HG02884 (cell line): ENCODE measurements around the gene FAF2.
A peak's percentile ranks its signal among the peaks of the same experiment; 100 is the strongest.
"Not testable (repeated sequence)": the region's sequence is repeated elsewhere in the genome, so short reads cannot be mapped to it uniquely, and the experiment has no call there.

Source experiments
- ATAC-seq: cut with Tn5 transposase; IDR thresholded peaks from one replicate; pipeline ENCODE4 v1.9.1; 2021; ENCODE audit warnings: mild to moderate bottlenecking, moderate library complexity; ENCODE audit not compliant: unreplicated experiment

Gene FAF2

GRCh38 chr5:176416965-176417364, 31.2 kb upstream of the FAF2 start:
- ATAC-seq = no peak

DNA sequence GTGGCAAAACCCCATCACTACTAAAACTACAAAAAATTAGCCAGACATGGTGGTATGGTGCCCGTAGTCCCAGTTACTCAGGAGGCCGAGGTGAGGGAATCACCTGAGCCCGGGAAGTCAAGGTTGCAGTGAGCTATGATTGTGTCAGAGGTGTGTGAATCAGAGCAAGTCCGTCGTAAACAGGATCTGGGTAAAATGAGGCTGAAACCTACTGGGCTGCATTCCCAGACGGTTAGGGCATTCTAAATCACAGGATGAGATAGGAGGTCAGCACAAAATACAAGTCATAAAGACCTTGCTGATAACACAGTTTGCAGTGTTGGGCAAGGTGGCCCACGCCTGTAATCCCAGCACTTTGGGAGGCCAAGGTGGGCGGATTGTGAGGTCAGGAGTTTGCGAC, 29.9 kb upstream of the FAF2 start:
- ATAC-seq = no peak

- no peak for ATAC-seq
Observed at GRCh38 chr5:176420086-176420485, 28.1 kb upstream of the FAF2 start.

DNA sequence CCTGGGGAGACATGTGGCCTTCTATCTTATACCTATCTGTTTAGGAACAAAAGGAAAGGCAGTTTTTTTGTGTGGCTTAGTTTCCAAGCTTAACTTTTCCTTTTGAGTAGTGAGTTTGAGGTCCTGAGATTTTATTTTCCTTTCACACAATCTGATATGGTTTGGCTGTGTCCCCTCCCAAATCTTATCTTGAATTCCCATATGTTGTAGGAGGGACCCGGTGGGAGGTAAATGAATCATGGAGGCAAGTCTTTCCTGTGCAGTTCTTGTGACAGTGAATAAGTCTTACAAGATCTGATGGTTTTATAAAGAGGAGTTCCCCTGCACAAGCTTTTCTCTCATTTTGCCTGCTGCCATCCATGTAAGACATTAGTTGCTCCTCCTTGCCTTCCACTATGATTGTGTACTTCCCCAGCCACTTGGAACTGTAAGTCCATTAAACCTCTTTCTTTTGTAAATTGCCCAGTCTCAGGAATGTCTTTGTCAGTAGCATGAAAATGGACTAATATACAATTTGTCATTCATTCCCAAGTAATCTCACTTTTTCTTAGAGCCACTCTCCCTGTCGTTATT, 27.1 kb upstream of the FAF2 start:
- no peak for ATAC-seq

DNA sequence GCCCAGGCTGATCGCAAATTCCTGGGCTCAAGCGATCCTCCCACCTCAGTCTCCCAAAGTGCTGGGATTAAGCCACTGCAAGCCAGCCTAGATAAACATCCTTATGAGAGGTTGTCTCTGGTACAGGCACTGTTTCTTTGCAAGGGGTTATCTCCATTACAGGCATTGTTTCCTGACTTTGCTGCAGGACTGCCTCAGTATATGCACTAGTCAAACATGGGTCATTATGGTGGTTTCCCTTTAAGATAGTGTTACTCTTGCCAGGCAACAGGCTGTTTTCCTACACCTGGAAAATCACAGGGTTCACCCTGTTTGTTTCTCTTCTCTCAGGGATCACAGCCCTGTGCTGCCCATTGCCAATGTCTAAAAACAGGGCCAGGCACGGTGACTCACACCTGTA, 24.0 kb upstream of the FAF2 start:
- ATAC-seq = no peak

- ATAC-seq = no peak
Observed at GRCh38 chr5:176425138-176425537, 23.0 kb upstream of the FAF2 start.

DNA sequence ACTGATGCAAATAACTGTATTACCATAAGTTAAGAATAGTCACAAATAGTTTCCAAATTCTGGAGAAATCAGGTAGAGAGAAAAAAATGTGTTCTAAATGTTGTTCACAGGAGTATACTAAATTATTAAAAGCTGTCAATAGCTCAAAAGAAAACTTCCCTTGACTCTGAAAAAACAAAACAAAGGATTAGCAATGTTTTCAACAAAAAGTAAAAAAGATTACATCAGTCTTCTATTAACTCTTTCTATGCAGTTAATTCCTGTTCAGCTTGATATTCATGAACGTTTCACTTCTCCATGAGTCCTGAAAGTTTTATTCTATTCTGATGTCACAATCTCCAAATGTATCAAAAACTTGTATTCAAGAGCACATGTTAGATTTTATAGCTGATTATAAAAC, 22.4 kb upstream of the FAF2 start:
- no peak for ATAC-seq

DNA sequence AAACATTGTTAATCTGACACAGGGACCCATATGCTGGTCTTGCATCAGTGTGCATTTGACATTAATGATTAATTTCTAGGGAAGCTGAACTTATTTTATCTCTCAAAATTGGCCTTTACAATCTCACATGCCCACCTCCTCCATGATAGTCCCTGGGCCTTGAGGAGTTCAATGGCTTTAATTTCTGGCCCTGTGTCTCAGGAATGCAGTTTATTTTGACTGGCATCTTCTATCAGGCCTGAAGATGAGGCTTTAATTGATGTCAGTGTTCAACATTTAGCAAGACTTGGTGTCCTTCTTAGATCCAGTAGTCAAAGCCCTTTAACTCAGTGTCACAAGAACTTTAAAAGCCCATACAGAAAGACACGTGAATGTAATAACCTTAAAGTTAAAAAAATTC, 21.3 kb upstream of the FAF2 start:
- no peak for ATAC-seq

GRCh38 chr5:176427971-176428370, 20.2 kb upstream of the FAF2 start:
- ATAC-seq = no peak

DNA sequence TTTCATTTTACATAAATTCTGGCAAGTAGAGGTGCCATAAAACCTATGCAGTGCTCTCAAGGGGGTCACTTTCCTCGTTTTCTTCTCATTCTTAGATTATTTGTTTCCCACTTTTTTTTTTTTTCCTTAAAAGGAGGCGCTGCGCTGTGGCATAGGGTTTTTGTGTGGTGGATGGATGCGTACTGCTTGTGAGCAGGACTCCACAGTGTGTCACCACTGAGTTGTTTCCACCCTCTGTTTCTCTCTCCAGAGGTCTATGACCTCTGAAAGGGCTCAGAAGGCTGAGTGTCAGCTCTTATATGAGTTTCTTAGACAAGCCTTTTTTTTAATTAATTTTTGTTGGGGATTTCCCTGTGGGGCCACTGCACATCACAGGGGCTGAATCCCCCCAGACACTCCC, 18.2 kb upstream of the FAF2 start:
- no peak for ATAC-seq

- no peak for ATAC-seq
Observed at GRCh38 chr5:176432707-176433106, 15.5 kb upstream of the FAF2 start.

GRCh38 chr5:176436656-176437055, 11.5 kb upstream of the FAF2 start:
- no peak for ATAC-seq

GRCh38 chr5:176438959-176439757, 9.0 kb upstream of the FAF2 start:
- no peak for ATAC-seq

- ATAC-seq = no peak
Observed at GRCh38 chr5:176440927-176441706, 7.1 kb upstream of the FAF2 start.

- ATAC-seq = no peak
Observed at GRCh38 chr5:176441921-176442323, 6.3 kb upstream of the FAF2 start.

GRCh38 chr5:176442911-176443310, 5.3 kb upstream of the FAF2 start:
- not testable (repeated sequence) for ATAC-seq

- no peak for ATAC-seq
Observed at GRCh38 chr5:176444742-176445141, 3.4 kb upstream of the FAF2 start.

GRCh38 chr5:176446028-176446665, 2.0 kb upstream of the FAF2 start:
- ATAC-seq = no peak

DNA sequence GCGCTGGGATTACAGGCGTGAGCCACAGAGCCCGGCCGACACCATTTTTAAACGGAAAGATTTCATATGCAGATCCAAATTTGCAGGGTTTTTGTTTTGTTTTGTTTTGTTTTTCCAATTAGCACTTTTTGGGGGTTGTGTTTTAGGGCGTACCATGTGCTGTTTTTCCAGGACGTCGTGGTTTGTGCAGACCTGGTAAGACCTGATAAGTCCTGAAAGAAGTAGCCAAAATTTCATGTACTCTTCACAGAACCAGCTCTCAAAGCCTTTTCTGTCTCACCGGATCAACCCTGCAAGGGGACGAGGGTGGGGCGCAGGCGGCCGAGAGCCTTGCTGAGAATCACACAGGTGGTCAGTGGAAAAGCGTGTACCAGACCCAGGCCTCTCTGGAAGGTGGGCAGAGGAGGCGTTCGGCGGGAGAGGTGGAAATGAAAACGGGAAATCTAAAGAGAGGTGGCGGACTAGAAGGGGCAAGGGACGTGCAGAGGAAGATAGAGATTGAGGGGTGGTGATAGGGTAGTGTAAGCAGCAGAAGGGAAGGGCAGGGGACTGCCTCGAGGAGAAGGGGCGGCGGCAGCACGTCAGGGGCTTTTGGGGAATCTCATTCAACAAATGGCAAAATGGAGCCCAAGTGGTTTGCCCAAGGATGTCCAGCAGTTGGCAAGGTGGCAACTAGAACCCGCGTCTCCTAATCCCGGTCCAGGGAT, 1.1 kb upstream of the FAF2 start:
- ATAC-seq = no peak

GRCh38 chr5:176447591-176447977, 601 bp upstream of the FAF2 start:
- peak; percentile 27 for ATAC-seq

DNA sequence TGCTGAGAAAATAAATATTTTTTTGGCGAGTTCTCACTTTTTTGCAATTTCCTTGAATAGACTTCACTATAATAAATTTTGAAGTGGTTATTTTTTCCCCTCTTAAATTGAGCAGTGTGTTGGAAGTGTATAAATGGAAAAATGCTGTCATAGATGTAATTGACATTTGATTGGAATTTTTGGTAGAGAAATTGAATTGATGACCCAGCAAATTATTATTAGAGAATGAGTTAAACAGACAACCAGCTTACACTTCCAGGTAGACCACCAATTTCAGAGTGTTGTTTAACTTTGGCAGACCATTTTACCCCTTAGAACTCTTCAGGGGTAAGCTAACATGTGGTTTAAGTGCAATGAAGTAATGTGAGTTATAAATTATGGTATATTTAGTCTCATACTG, 1.9 kb downstream of the FAF2 start:
- ATAC-seq = no peak
